ENCODE results near the gene ABCB8.

The ABCB8 gene

GRCh38 chr7:151028131-151028947, at the start of gene ABCB8:
Gene ABCB8 (plus strand): TSS chr7:151028450. CDS start chr7:151028516, 66 bp downstream.
- peak; percentile 94 to 98 for DNase-seq

DNA sequence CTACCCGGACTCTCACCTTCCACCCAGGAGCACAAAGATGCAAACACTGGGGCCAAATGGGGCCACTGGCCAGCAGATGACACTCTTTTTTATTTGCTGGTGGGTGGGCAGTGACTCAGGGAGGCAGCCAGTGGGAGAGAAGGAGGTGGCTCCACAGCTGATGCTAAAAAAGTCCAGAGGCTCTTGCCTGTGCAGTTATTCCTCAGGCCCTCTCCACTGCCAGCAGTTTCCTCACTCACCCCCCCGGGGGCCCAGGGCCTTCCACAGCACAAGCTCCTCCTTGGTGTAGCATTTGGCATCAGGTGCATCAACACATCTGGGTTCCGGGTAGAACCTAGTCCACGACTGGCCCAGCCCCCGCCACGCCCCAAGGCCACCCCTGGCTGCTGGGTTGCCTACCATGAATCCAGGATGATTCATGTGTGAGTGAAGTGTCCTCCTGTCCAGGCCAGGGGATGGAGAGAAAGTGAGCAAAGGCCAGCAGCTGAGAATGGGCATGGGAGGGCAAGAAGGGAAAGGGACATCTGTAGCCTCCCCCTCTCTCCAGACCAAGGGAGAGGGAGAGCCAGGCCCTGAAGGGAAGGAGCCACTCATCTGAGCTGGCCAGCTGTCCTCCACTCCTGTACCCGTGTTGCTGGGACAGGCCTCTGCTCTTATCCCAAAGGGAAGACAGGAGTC, 48.4 kb upstream of the ABCB8 start:
- no peak for DNase-seq

GRCh38 chr7:150980663-150981062, 47.6 kb upstream of the ABCB8 start:
- DNase-seq: no peak

GRCh38 chr7:150981644-150982043, 46.6 kb upstream of the ABCB8 start:
- DNase-seq: no peak

- no peak for DNase-seq
Observed at GRCh38 chr7:150982351-150982750, 45.9 kb upstream of the ABCB8 start.

- no peak for DNase-seq
Observed at GRCh38 chr7:150983893-150984368, 44.3 kb upstream of the ABCB8 start.

GRCh38 chr7:150986099-150986512, 42.1 kb upstream of the ABCB8 start:
- DNase-seq: peak in 1 of 2 experiments; percentile 45

DNA sequence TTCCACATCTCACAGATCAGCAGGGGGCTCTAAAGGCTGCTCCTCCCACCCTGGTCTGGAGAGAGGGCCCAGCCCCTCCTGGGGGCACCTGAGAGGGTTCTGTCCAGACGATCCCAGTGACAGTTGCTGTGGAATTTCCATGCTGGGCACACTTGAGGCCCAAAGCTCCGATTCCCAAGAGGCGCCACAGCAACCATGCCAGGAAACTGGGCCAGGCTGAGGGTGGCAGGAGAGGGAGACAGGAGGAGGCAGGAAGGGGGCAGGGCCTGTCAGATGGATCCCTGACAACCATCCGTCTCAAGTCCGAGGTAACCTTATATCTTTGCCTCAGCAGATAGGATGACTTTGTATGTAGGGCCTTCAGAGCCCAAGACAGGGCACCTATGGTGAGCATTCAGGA, 41.7 kb upstream of the ABCB8 start:
- DNase-seq: no peak

DNA sequence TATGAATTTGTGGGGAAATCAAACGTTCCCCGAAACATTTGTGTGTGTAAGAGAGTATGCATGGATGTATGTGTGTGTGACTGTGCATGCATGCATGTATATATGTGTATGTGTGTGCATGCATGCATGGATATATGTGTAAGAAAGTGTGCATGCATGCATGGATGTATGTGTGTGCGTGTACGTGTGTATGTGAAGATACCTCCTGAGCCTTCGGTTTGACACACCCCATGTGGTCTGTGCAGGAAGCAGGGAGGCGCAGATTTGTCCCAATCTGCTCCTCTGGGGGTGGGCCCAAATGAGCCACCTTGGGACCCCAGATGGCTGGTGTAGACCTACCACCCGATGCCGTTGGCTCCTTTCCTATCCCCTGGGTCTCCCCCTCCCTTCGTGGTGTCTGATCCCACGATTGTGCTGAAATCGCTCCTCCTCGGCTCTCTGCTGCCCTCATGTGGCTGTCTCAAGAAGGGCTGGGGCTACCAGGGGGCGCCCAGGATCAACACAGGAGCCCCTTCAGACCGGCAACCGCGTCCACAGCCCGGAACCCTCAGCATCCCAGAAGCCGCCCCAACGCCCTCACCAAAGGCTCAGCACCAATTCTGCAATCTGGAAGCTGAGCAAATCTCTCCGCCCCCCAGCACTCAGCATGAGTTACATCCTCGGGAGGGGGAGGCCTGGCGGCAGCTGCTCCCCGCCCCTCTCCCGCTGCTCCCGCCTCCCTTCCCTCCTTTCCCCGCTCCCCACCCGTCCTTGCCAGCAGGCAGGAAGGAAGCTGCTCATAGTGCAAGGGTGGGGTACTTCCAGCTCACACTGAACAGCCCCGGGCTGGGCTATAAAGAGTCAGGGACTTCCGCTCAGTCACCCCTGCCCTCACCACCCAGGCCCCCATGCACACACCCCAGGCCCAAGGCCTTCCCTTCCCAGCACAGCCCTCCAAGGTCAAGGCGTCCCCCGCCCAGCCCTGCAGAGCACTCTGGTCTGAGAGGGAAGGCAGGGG, 39.7 kb upstream of the ABCB8 start:
- DNase-seq: peak in 1 of 2 experiments; percentile 21

DNA sequence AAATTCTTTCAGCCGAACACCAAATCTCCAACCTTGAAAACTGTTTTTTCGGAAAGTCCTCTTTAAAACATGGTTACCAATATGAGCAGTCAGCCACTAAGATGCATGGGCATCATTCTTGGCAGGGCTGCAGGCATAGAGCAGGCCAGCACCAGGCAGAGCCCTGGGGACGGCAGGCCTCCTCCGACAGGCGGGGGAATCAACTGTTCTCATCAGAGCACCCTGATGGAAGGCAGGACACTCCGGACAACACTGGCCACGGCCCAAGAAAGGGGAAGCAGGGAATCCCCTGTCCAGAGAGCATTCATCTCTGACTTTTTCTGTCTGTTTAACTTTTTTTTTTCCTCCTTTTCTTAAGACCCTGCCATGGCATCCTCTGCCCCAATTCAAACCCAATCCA, 38.8 kb upstream of the ABCB8 start:
- DNase-seq: no peak

DNA sequence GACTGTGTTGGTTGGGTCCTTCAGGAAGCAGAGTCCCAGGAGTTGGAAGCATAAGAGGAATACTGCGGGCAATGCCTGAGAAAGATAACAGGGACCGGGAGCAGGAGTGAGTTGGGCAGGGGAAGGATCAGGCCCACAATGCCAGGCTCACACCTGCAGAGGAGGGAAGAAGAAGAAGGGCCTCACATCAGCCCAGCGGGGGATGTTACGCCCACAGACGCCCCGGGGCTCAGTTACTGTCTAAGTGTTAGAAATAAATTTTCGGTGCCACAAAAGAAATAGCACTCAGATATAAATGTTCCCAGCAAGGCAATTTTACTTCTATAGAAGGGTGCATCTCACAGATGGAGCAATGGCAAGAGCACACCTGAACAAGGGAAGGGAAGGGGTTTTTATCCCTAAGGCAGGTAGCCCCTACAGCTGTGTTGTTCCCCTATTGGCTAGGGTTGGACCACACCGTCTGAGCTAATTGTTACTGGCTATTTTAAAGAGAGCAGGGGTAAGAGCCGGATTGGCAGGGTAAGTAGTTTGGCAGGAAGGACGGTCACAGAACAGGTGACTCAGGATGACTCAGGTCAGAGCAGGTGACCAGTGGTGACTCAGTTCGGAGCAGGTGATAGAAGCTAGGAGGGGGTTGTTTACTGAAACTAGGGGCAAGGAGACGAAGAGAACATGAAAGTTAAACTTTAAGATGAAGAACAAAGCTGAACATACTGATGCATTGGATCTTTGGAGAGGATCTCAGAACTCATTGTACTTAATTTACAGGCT, 37.6 kb upstream of the ABCB8 start, which contains the start of gene NOS3:
Gene NOS3, plus strand, starts transcription at position 602 of the 771 bp plus-strand sequence. CDS start 2,787 bp downstream, outside the sequence.
- DNase-seq: no peak

- no peak for DNase-seq
Observed at GRCh38 chr7:150992051-150992640, 36.1 kb upstream of the ABCB8 start.

GRCh38 chr7:150992833-150993302, 35.4 kb upstream of the ABCB8 start:
- peak in 1 of 2 experiments; percentile 45 for DNase-seq

DNA sequence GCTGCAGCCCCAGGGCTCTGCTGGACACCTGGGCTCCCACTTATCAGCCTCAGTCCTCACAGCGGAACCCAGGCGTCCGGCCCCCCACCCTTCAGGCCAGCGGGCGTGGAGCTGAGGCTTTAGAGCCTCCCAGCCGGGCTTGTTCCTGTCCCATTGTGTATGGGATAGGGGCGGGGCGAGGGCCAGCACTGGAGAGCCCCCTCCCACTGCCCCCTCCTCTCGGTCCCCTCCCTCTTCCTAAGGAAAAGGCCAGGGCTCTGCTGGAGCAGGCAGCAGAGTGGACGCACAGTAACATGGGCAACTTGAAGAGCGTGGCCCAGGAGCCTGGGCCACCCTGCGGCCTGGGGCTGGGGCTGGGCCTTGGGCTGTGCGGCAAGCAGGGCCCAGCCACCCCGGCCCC, 34.7 kb upstream of the ABCB8 start:
- no peak for DNase-seq

- DNase-seq: no peak
Observed at GRCh38 chr7:150994141-150994837, 34.0 kb upstream of the ABCB8 start.

GRCh38 chr7:150994838-150995510, 33.3 kb upstream of the ABCB8 start:
- no peak for DNase-seq

DNA sequence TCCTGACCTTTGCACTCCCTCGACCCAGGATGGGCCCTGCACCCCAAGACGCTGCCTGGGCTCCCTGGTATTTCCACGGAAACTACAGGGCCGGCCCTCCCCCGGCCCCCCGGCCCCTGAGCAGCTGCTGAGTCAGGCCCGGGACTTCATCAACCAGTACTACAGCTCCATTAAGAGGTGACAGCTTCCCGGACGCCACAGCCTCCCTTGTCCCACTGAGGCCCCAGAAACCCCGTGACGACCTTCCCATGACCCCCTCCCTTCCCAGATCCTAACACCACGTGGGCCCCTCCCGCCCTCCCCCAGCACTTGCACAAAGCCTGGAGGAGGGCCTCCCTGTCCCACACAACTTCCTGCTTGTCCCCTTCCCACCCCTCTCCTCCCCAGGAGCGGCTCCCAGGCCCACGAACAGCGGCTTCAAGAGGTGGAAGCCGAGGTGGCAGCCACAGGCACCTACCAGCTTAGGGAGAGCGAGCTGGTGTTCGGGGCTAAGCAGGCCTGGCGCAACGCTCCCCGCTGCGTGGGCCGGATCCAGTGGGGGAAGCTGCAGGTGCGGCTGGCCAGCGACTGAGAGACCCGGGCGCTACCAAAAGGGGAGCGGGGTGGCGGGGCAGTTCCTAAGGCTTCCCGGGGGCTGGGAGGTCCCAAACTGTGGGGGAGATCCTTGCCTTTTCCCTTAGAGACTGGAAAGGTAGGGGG, 31.7 kb upstream of the ABCB8 start:
- no peak for DNase-seq

- no peak for DNase-seq
Observed at GRCh38 chr7:150997075-150997511, 31.2 kb upstream of the ABCB8 start.

GRCh38 chr7:150997817-150998216, 30.4 kb upstream of the ABCB8 start:
- DNase-seq: no peak
